Measurements from ENCODE around the gene CTRL.

Gene CTRL

DNA sequence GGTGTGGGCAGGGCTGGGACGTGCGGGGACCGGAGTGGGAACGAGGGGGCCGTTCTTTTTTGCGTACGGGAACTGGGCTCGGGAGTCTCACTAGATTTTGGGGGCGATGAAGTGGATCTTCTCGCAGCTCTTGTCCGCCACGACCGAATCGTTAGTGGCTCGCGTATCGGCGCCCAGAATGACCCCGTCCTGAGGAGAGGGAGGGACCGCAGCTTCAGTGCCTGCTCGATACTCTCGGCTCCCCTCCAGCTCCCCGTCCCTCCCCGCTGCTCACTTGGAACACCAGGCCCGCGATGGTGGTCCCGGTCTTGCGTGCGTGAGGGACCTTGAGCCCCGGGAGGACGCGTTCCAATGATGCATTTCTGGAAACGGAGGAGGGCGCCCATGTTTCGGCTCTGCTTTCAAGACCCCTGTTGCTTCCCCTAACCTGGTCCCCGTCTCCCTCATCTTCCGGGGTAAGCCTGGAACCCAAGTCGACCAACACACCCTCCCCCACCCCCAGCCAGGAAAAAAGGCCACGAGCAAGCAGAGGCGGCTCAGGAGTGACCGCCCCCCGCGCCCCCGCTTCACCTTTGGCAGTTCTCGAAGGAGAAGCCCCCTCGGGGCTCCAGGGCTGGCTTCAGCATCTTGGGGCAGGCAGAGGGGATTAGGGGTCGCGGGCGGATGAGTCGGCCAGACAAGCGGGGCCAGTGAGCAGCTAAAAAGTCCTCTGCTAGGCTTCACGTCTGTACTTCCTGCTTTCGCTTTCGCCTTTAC lies 4.6 kb upstream of the CTRL start, which contains the start of gene PSMB10 (continued):
- TF ChIP-seq SCRT2 (tag by site-specific recombination; IDR thresholded peaks at IDR 0.05) (0 out of 2 replicates have a peak, but pooled peaks have one; percentile 8), YY2 (tag by site-specific recombination; IDR thresholded peaks at IDR 0.05) (no peak), ZNF223 (tag by site-specific recombination; IDR thresholded peaks at IDR 0.05) (no peak), ZNF341 (tag by site-specific recombination; IDR thresholded peaks at IDR 0.05; ENCODE audit: low read depth) (peak; percentile 42), ZNF24 (tag by site-specific recombination; IDR thresholded peaks at IDR 0.05) (no peak), ZNF133 (tag by site-specific recombination; IDR thresholded peaks at IDR 0.05) (no peak), ZFHX2 (tag by site-specific recombination; conservative IDR thresholded peaks at IDR 0.05) (peak; percentile 20; the same call in 1 of the 2 replicates), ZNF2 (tag by site-specific recombination; IDR thresholded peaks at IDR 0.05) (peak; percentile 4; the same call in 1 of the 2 replicates), ZNF600 (tag by site-specific recombination; IDR thresholded peaks at IDR 0.05) (peak; percentile 77), ZNF558 (tag by site-specific recombination; IDR thresholded peaks at IDR 0.05) (no peak), GLI2 (tag by site-specific recombination; IDR thresholded peaks at IDR 0.05; ENCODE audit: borderline replicate concordance, low read depth) (no peak), EGR2 (tag by site-specific recombination; IDR thresholded peaks at IDR 0.05; ENCODE audit: low read depth) (0 out of 2 replicates have a peak, but pooled peaks have one; percentile 34), GLIS1 (tag by site-specific recombination; IDR thresholded peaks at IDR 0.05) (no peak), ZSCAN30 (tag by site-specific recombination; IDR thresholded peaks at IDR 0.05) (0 out of 2 replicates have a peak, but pooled peaks have one; percentile 15), SP3 (tag by site-specific recombination; IDR thresholded peaks at IDR 0.05) (no peak), ZNF621 (tag by site-specific recombination; IDR thresholded peaks at IDR 0.05) (no peak), FEZF1 (tag by site-specific recombination; IDR thresholded peaks at IDR 0.05) (peak; percentile 56; the same call in 1 of the 2 replicates)
- TF ChIP-seq, protein P1, sequence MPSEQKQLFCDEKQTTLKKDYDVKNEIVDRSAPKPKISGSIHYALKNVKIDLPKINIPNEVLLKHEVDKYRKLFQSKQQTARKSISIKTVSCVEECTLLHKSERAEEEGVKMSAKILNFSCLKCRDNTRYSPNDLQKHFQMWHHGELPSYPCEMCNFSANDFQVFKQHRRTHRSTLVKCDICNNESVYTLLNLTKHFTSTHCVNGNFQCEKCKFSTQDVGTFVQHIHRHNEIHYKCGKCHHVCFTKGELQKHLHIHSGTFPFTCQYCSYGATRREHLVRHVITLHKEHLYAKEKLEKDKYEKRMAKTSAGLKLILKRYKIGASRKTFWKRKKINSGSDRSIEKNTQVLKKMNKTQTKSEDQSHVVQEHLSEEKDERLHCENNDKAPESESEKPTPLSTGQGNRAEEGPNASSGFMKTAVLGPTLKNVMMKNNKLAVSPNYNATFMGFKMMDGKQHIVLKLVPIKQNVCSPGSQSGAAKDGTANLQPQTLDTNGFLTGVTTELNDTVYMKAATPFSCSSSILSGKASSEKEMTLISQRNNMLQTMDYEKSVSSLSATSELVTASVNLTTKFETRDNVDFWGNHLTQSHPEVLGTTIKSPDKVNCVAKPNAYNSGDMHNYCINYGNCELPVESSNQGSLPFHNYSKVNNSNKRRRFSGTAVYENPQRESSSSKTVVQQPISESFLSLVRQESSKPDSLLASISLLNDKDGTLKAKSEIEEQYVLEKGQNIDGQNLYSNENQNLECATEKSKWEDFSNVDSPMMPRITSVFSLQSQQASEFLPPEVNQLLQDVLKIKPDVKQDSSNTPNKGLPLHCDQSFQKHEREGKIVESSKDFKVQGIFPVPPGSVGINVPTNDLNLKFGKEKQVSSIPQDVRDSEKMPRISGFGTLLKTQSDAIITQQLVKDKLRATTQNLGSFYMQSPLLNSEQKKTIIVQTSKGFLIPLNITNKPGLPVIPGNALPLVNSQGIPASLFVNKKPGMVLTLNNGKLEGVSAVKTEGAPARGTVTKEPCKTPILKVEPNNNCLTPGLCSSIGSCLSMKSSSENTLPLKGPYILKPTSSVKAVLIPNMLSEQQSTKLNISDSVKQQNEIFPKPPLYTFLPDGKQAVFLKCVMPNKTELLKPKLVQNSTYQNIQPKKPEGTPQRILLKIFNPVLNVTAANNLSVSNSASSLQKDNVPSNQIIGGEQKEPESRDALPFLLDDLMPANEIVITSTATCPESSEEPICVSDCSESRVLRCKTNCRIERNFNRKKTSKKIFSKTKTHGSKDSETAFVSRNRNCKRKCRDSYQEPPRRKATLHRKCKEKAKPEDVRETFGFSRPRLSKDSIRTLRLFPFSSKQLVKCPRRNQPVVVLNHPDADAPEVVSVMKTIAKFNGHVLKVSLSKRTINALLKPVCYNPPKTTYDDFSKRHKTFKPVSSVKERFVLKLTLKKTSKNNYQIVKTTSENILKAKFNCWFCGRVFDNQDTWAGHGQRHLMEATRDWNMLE (tag by site-specific recombination; conservative IDR thresholded peaks at IDR 0.05; ENCODE audit: low read depth), result no peak
- TF ChIP-seq, protein P2, sequence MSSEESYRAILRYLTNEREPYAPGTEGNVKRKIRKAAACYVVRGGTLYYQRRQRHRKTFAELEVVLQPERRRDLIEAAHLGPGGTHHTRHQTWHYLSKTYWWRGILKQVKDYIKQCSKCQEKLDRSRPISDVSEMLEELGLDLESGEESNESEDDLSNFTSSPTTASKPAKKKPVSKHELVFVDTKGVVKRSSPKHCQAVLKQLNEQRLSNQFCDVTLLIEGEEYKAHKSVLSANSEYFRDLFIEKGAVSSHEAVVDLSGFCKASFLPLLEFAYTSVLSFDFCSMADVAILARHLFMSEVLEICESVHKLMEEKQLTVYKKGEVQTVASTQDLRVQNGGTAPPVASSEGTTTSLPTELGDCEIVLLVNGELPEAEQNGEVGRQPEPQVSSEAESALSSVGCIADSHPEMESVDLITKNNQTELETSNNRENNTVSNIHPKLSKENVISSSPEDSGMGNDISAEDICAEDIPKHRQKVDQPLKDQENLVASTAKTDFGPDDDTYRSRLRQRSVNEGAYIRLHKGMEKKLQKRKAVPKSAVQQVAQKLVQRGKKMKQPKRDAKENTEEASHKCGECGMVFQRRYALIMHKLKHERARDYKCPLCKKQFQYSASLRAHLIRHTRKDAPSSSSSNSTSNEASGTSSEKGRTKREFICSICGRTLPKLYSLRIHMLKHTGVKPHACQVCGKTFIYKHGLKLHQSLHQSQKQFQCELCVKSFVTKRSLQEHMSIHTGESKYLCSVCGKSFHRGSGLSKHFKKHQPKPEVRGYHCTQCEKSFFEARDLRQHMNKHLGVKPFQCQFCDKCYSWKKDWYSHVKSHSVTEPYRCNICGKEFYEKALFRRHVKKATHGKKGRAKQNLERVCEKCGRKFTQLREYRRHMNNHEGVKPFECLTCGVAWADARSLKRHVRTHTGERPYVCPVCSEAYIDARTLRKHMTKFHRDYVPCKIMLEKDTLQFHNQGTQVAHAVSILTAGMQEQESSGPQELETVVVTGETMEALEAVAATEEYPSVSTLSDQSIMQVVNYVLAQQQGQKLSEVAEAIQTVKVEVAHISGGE (tag by site-specific recombination; conservative IDR thresholded peaks at IDR 0.05; ENCODE audit: low read depth), result no peak; the same call in 1 of the 2 replicates
- TF ChIP-seq, protein P3, sequence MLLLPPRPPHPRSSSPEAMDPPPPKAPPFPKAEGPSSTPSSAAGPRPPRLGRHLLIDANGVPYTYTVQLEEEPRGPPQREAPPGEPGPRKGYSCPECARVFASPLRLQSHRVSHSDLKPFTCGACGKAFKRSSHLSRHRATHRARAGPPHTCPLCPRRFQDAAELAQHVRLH (tag by site-specific recombination; IDR thresholded peaks at IDR 0.05), result 0 out of 2 replicates have a peak, but pooled peaks have one; percentile 4
- TF ChIP-seq, protein P4, sequence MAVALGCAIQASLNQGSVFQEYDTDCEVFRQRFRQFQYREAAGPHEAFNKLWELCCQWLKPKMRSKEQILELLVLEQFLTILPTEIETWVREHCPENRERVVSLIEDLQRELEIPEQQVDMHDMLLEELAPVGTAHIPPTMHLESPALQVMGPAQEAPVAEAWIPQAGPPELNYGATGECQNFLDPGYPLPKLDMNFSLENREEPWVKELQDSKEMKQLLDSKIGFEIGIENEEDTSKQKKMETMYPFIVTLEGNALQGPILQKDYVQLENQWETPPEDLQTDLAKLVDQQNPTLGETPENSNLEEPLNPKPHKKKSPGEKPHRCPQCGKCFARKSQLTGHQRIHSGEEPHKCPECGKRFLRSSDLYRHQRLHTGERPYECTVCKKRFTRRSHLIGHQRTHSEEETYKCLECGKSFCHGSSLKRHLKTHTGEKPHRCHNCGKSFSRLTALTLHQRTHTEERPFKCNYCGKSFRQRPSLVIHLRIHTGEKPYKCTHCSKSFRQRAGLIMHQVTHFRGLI (tag by site-specific recombination; IDR thresholded peaks at IDR 0.05), result no peak
- TF ChIP-seq, protein P5, sequence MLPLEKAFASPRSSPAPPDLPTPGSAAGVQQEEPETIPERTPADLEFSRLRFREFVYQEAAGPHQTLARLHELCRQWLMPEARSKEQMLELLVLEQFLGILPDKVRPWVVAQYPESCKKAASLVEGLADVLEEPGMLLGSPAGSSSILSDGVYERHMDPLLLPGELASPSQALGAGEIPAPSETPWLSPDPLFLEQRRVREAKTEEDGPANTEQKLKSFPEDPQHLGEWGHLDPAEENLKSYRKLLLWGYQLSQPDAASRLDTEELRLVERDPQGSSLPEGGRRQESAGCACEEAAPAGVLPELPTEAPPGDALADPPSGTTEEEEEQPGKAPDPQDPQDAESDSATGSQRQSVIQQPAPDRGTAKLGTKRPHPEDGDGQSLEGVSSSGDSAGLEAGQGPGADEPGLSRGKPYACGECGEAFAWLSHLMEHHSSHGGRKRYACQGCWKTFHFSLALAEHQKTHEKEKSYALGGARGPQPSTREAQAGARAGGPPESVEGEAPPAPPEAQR (tag by site-specific recombination; IDR thresholded peaks at IDR 0.05), result no peak
- TF ChIP-seq, protein P6, sequence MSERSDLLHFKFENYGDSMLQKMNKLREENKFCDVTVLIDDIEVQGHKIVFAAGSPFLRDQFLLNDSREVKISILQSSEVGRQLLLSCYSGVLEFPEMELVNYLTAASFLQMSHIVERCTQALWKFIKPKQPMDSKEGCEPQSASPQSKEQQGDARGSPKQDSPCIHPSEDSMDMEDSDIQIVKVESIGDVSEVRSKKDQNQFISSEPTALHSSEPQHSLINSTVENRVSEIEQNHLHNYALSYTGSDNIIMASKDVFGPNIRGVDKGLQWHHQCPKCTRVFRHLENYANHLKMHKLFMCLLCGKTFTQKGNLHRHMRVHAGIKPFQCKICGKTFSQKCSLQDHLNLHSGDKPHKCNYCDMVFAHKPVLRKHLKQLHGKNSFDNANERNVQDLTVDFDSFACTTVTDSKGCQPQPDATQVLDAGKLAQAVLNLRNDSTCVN (tag by site-specific recombination; optimal IDR thresholded peaks at IDR 0.05), result peak; percentile 45
- TF ChIP-seq, protein P7, sequence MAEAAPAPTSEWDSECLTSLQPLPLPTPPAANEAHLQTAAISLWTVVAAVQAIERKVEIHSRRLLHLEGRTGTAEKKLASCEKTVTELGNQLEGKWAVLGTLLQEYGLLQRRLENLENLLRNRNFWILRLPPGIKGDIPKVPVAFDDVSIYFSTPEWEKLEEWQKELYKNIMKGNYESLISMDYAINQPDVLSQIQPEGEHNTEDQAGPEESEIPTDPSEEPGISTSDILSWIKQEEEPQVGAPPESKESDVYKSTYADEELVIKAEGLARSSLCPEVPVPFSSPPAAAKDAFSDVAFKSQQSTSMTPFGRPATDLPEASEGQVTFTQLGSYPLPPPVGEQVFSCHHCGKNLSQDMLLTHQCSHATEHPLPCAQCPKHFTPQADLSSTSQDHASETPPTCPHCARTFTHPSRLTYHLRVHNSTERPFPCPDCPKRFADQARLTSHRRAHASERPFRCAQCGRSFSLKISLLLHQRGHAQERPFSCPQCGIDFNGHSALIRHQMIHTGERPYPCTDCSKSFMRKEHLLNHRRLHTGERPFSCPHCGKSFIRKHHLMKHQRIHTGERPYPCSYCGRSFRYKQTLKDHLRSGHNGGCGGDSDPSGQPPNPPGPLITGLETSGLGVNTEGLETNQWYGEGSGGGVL (tag by site-specific recombination; IDR thresholded peaks at IDR 0.05), result peak; percentile 39; the same call in 1 of the 2 replicates

Measured in HEK293 (cell line).